Activated CD4-positive, alpha-beta T cell treated with anti-CD3 and anti-CD28 coated beads, Interleukin-2, amount 10 ng/mL, durations not matched to agents 7 days and 5 days (primary cell): Measurements from ENCODE around the gene WFS1. TPM values are rescaled to one million over a fixed set of nuclear protein-coding genes. Genes with fewer than 3 reads are reported as not detected.

Experiments
- CTCF ChIA-PET: fragments of 350-600 bp; sonication (Branson Sonifier 250); formaldehyde crosslinking; loops from one replicate; lab custom pipeline; 2021; ENCODE audit warnings: antibody characterized with exemption; lab: Charles Lee
- POLR2A ChIA-PET: fragments of 350-600 bp; sonication (Branson Sonifier 250); formaldehyde crosslinking; loops from one replicate; lab custom pipeline; 2021; ENCODE audit warnings: antibody characterized with exemption; lab: Charles Lee
- DNase-seq: peaks from one replicate; pipeline ENCODE4 v3.0.0-alpha.2; 2020
- H3K27ac Mint-ChIP-seq: one replicate; pipeline ENCODE4 v1.8.0; 2021; ENCODE audit warnings: mild to moderate bottlenecking, moderate library complexity, mixed read lengths
- H3K27me3 Mint-ChIP-seq: one replicate; pipeline ENCODE4 v1.8.0; 2021; ENCODE audit warnings: mixed read lengths
- H3K36me3 Mint-ChIP-seq: one replicate; pipeline ENCODE4 v1.8.0; 2021; ENCODE audit warnings: low read depth, mixed read lengths
- H3K4me1 Mint-ChIP-seq: one replicate; pipeline ENCODE4 v1.8.0; 2021; ENCODE audit warnings: mixed read lengths
- H3K4me3 Mint-ChIP-seq: one replicate; pipeline ENCODE4 v1.8.0; 2021; ENCODE audit warnings: mild to moderate bottlenecking, moderate library complexity, mixed read lengths
- H3K9me3 Mint-ChIP-seq: one replicate; pipeline ENCODE4 v1.8.0; 2021; ENCODE audit warnings: mixed read lengths
- total RNA-seq, 2 experiments: library from RNA; stranded (reverse); gene quantifications; one replicate each; pipeline ENCODE4 v1.2.3, GENCODE V29; 2021

Gene WFS1
- total RNA-seq, 2 experiments from 2014 or later = 1.7 to 2.1 TPM

DNA sequence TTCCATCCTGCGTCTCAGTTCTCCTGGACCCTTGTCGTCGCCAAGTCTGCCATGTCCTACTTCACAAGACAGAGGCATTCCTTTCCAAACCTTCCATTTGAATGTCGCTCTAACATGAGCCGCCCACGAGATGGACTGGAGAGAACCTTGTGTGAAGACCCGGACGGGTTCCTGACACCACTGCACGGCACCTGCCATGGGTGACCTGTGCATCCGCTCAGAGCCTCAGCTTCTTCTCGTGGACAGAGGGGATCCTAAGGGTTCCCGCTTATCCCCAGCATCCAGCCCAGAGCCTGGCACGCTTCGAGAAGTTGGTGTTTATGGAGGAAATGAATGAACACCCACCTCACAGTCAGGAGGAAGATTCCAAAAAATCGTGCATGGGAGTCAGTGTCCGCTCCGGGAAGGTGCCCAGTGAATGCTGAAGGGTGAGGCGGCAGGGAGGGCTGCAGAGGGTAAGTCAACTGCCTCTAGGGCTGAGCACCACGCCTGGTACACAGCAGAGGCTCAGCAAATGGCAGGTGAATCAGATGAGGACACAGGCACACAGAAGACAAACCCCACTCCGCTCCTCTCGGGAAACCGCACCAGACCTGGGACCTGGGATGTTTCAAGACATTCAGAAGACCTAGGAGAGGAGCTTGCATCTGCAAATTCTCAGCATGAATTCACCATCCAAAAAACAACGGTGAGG, 52.6 kb downstream of the WFS1 start:
- H3K36me3 Mint-ChIP-seq = no peaks in the 10 kb centered on the region
- peaks cover 18% of the 10 kb centered on the region for H3K4me1 Mint-ChIP-seq
- H3K27ac Mint-ChIP-seq = no peak overlapping the region
- DNase-seq = no peak
- ChIA-PET CTCF (interaction anchor here (1.0 to 3.9 kb wide), 2 partner anchors 10 to 112 kb away, joined by 3 to 14 read pairs; no protein-coding TSS in a partner anchor), POLR2A (no interaction called here)
- H3K9me3 Mint-ChIP-seq = no peaks in the 10 kb centered on the region
- no peak overlapping the region for H3K4me3 Mint-ChIP-seq
- H3K27me3 Mint-ChIP-seq = peaks cover 28% of the 10 kb centered on the region

DNA sequence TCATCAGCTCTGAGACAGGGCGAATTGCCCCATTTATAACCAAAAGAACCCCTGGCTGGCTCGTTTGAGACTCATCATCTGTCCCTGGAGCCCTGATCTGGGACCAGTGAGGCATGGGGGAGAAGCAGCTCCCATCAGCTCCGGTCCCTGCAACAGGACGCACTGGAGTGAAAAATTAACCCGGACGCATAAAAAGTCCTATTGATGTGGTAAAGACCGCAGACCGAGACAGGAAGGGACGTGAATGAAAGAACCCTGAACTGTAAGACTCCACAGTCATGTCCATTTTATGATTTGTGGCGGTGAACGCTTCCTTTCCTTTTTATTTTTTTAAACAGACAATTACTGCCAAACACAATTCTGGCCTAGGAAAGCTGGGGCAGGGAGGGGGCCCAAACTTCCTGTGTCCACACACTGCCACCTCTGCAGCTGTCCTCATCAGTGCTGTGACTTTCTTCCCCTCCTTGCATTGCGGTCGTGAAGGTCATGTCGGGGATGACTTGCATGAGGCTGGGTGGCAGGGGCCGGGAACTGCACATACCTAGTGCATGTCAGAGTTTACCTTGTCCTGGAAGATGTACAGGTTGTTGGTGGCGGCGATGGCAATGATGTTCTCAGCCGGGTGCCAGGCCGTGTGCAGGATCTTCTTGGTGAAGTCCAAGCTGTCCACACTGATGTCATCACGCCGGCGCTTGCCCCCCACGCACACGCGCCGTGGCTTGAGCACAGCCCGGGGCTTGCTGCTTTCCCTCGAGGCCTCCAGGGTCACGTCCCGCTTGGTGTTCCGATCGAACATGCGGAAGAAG, 53.3 kb downstream of the WFS1 start:
- H3K27me3 Mint-ChIP-seq = peaks cover 30% of the 10 kb centered on the region
- DNase-seq = no peak
- no peaks in the 10 kb centered on the region for H3K9me3 Mint-ChIP-seq
- CTCF ChIA-PET = interaction anchor here (1.0 to 3.9 kb wide), 2 partner anchors 10 to 113 kb away, joined by 3 to 14 read pairs; no protein-coding TSS in a partner anchor
- no peak overlapping the region for H3K27ac Mint-ChIP-seq
- H3K4me1 Mint-ChIP-seq = peaks cover 18% of the 10 kb centered on the region
- no peaks in the 10 kb centered on the region for H3K36me3 Mint-ChIP-seq
- POLR2A ChIA-PET = no interaction called here
- no peak overlapping the region for H3K4me3 Mint-ChIP-seq

DNA sequence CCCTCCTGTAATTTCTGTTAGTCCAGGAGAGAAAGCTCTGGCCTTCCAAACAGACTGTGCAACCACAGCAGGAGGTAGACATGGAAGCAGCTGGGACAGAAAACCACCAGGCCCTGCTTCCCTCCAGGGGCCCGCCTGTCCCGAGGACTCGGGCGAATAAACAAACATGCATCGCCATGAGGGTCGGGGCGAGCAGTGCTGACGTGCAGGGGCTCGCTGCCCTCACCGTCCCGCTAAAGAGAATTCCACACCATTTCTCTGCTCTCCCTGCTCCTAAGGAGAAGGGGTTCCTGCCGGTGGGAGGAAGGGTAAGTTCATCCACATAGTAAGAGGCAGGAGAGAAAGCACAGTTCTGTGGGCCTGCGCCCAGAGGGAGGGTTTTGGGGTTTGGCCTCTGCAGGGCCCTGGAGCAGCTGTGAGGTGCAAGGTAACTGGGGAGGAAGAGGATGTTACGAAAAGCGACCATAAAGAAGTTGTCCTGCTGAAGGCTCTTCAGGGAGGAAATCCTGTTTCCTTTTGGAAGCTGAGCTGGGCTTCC, 54.9 kb downstream of the WFS1 start:
- no peaks in the 10 kb centered on the region for H3K9me3 Mint-ChIP-seq
- peaks cover 30% of the 10 kb centered on the region for H3K27me3 Mint-ChIP-seq
- ChIA-PET POLR2A (no interaction called here), CTCF (interaction anchor here (2.2 to 3.9 kb wide), 2 partner anchors 8 to 74 kb away, joined by 14 to 15 read pairs; no protein-coding TSS in a partner anchor)
- no peak overlapping the region for H3K27ac Mint-ChIP-seq
- H3K4me1 Mint-ChIP-seq = peaks cover 18% of the 10 kb centered on the region
- H3K4me3 Mint-ChIP-seq = no peak overlapping the region
- no peaks in the 10 kb centered on the region for H3K36me3 Mint-ChIP-seq
- DNase-seq = no peak

DNA sequence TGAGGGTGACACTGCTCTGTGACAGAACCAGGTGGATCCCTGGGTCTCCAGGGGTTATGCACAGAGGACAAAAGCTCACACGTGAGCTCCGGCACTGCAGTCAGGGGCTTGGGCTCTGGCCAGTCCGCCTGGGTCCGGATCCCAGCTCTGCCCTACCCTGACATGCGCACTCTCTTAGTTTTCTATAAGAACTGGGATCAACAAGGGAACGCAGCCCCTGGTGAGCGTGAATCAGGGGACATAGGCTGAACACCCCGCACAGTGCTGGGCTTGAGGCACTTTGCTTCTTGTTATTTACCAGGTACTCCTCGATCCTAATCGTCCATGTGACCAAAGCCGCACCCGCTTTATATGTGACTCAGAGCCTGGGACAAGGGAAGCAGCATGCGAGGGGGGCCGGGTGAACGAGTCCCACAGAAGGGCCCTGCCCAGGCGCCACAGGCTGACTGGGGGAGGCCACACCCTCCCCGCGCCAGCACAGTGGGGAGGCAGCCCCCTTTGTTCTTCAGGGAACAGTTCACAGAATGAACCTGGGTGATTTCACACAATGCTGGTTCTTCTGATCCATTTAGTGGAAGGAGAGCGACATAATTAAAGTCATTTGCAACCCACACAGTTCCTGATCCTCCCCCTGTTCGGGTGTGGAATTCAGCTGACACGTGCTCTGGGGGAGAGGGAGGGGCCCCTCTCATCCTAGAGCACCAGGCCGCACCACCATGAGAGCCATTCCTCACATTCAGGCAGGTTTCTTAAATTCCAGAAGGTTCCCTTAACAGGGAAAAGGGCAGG, 55.5 kb downstream of the WFS1 start:
- H3K4me3 Mint-ChIP-seq = no peak overlapping the region
- H3K27ac Mint-ChIP-seq = no peak overlapping the region
- no peaks in the 10 kb centered on the region for H3K9me3 Mint-ChIP-seq
- H3K36me3 Mint-ChIP-seq = no peaks in the 10 kb centered on the region
- CTCF ChIA-PET = interaction anchor here (2.2 to 3.9 kb wide), 2 partner anchors 7 to 75 kb away, joined by 14 to 15 read pairs; no protein-coding TSS in a partner anchor
- peaks cover 30% of the 10 kb centered on the region for H3K27me3 Mint-ChIP-seq
- DNase-seq = peak; percentile 12
- POLR2A ChIA-PET = no interaction called here
- peaks cover 18% of the 10 kb centered on the region for H3K4me1 Mint-ChIP-seq

DNA sequence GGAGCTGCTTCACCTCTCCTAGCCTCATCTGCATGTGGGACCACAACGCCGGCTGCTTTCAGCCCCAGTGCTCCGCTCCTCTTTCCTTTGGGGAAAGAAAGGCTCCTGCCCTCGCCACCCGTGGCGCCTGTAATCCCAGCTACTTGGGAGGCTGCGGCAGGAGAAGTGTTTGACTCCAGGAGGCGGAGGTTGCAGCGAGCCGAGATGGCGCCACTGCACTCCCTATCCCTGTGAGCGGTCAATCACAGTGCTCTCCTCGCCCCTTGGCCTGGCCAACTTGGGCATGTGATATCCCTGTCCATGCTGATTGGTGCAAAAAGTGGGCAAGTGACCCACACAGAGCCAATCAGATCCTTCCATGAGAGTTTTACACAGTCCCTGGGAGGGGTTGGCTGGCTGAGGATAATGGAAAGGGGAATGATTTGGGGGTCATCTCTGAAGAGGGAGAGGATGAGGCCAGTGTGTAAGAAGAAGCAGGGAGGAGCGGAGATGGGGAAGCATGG, 56.2 kb downstream of the WFS1 start:
- DNase-seq = no peak
- CTCF ChIA-PET = interaction anchor here (2.2 to 2.7 kb wide), 2 partner anchors 75 to 76 kb away, joined by 15 to 27 read pairs; no protein-coding TSS in a partner anchor
- H3K36me3 Mint-ChIP-seq = no peaks in the 10 kb centered on the region
- H3K4me1 Mint-ChIP-seq = peaks cover 14% of the 10 kb centered on the region
- no peaks in the 10 kb centered on the region for H3K9me3 Mint-ChIP-seq
- POLR2A ChIA-PET = no interaction called here
- H3K4me3 Mint-ChIP-seq = no peak overlapping the region
- peaks cover 30% of the 10 kb centered on the region for H3K27me3 Mint-ChIP-seq
- no peak overlapping the region for H3K27ac Mint-ChIP-seq

DNA sequence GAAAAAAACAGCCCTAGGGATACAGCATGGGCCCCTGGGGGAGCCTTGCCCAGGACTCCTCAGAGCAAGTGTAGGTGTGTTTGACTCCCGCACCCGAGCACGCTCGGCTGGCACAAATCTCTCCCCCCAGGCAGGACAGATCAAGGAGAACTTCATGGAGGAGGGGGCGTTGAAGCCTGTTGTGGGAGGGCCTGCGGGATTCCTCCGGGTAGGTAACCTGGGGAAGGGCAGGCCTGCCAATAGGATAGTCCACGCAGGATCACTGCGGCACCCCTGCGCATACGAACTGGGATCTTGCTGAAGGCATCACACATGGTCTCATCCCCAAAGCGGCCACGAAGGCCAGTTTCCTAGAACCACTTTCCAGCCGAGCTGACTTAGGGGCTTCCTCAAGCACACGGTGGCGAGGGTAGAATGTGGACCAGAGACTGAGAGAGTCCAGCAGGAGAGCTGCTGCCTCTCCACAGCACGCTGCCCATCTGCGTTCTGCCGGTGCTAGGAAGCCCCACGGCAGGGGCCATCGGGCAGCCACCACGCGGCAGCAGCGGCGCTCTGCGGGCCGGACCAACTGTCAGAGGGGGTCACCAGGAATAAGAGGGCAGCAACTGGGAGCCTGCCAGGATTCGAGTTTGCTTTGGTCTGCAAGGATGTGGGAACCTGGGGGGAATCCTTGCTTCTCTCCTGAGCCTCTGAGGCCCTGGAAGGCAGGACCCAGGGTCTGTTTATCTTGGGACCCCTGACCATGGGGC, 56.8 kb downstream of the WFS1 start:
- Mint-ChIP-seq H3K4me3 (no peak overlapping the region), H3K27ac (no peak overlapping the region), H3K36me3 (no peaks in the 10 kb centered on the region), H3K9me3 (peaks cover 3% of the 10 kb centered on the region), H3K27me3 (peaks cover 28% of the 10 kb centered on the region), H3K4me1 (peaks cover 13% of the 10 kb centered on the region)
- ChIA-PET CTCF (interaction anchor here (0.6 to 2.7 kb wide), 11 partner anchors 10 to 328 kb away, joined by 3 to 27 read pairs (median 5); no protein-coding TSS in a partner anchor), POLR2A (no interaction called here)
- DNase-seq = no peak

DNA sequence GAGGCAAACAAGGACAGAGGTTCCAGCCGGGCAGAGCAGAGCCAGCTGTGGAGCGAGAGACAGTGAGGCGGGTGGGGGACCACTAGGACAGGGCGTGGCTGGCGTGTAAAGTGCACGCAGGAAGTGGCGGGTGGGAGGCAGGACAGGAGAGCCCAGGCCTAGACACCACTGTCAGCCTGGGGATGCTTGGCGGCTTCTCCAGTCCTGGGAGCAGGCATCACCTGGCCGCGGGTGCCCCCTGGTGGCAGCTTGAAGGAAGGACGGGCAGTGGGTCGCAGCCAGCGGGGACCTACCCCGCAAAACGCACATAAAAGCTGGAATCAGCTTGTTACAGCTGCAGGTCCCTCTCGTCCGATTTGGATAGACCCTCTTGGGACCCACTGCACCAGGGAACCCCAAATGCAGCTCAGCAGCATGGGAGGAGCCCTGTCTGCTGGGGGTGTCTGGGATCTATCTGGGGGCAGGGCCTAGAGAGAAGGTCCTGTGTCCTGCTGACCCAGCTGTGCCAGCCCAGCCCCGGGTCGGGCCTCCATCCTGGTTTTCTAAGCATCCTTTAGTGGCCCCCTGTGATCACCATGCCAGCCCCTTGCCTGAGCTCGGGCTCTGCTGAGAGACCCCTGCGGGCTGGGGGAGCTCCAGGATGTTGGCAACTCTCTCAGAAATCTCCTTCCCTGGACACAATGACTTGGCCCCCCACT, 57.7 kb downstream of the WFS1 start:
- H3K36me3 Mint-ChIP-seq = no peaks in the 10 kb centered on the region
- peaks cover 3% of the 10 kb centered on the region for H3K9me3 Mint-ChIP-seq
- POLR2A ChIA-PET = interaction anchor here (0.5 to 0.6 kb wide), 2 partner anchors 72 to 464 kb away, joined by 3 read pairs; no protein-coding TSS in a partner anchor
- H3K4me1 Mint-ChIP-seq = peaks cover 13% of the 10 kb centered on the region
- H3K27ac Mint-ChIP-seq = no peak overlapping the region
- H3K27me3 Mint-ChIP-seq = peaks cover 22% of the 10 kb centered on the region
- peak; percentile 80 for DNase-seq
- CTCF ChIA-PET = interaction anchor here (0.6 to 2.7 kb wide), 19 partner anchors 9 to 330 kb away, joined by 3 to 27 read pairs (median 4); no protein-coding TSS in a partner anchor
- H3K4me3 Mint-ChIP-seq = no peak overlapping the region

DNA sequence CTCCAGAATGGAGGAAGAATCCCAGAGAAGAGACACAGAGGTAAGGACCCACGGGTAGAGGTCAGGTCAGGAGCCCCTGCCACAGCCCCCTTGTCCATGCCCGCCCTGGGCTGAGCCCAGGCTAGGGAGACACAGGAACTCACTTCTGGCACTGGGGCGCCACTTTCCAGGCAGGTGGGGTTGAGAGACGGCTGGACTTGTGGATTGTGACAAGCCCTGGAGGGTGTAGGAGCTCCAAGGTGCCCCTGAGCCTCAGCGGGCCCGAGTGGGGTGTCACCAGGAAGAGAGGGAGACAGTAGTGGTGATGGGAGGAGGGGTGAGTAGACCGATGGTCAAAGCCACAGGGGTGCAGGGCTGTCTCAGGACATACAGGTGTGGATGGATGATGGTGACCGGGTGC, 58.9 kb downstream of the WFS1 start:
- no peak for DNase-seq
- Mint-ChIP-seq H3K9me3 (peaks cover 3% of the 10 kb centered on the region), H3K27me3 (peaks cover 16% of the 10 kb centered on the region), H3K4me3 (no peak overlapping the region), H3K4me1 (peaks cover 7% of the 10 kb centered on the region), H3K27ac (no peak overlapping the region), H3K36me3 (no peaks in the 10 kb centered on the region)
- CTCF ChIA-PET = interaction anchor here (1.0 to 2.7 kb wide), 5 partner anchors 65 to 81 kb away, joined by 4 to 27 read pairs (median 5); no protein-coding TSS in a partner anchor
- POLR2A ChIA-PET = no interaction called here

DNA sequence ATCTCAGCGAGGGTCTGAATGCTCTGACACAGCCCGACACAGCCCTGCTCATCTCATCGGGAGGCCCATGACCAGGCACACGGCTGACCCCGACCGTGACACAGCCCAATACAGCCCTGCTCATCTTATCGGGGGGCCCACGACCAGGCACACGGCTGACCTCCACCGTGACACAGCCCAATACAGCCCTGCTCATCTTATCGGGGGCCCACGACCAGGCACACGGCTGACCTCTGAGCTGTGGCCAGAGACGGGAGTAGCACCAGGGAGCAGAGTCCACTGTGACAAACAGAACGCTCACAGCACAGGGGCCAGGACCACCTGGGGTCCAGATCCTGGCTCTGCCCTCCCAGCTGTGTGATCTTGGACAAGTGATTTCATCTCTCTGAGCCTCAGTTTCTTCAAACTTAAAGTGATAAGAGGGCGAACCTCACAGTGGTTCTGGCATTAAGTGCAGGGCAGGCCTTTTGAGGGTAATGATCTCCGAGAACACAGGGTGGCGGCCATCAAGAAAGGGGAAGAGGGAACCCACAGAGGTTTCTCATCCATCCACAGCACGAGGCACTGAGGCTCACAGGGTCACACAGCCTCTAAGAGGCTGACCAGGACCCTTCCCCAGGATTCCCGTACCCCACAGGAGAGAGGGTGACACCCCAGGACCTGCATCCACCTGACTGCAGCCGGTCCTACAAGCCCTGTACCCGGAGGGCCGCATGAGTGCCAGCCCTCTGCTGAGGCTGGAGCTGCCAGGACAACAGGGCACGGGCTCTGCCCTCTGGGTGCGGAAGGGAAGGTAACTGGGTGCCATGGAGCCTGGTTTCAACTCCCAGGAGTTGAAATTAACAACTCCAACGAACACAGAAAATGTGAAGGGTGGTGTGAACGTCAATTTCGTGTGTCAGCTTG, 60.1 kb downstream of the WFS1 start:
- POLR2A ChIA-PET = no interaction called here
- H3K4me3 Mint-ChIP-seq = no peak overlapping the region
- H3K36me3 Mint-ChIP-seq = no peaks in the 10 kb centered on the region
- peaks cover 4% of the 10 kb centered on the region for H3K4me1 Mint-ChIP-seq
- DNase-seq = no peak
- no peak overlapping the region for H3K27ac Mint-ChIP-seq
- CTCF ChIA-PET = interaction anchor here (1.0 to 3.3 kb wide), 6 partner anchors 10 to 195 kb away, joined by 4 to 23 read pairs (median 7); no protein-coding TSS in a partner anchor
- H3K27me3 Mint-ChIP-seq = peaks cover 6% of the 10 kb centered on the region
- H3K9me3 Mint-ChIP-seq = peaks cover 3% of the 10 kb centered on the region

DNA sequence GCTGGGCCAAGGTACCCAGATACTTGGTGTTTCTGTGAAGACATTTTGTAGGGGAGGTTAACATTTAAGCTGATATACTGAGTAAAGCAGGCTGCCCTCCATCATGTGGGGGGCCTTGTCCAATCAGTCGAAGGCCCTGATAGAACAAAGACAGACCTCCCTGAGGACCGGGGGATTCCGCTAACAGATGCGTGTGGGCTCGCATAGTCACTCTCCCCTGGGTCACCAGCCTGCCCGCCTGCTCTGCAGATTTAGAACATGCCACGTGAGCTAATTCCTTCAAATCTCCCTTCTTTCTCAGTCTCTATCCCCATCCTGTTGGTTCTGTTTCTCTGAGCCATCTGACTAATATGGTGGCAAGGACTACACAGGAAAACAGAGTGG, 60.7 kb downstream of the WFS1 start:
- DNase-seq = no peak
- CTCF ChIA-PET = interaction anchor here (0.8 to 3.3 kb wide), 11 partner anchors 10 to 333 kb away, joined by 3 to 23 read pairs (median 5); partner anchors contain the start of gene JAKMIP1
- no peaks in the 10 kb centered on the region for H3K4me1 Mint-ChIP-seq
- H3K36me3 Mint-ChIP-seq = no peaks in the 10 kb centered on the region
- H3K27me3 Mint-ChIP-seq = peaks cover 13% of the 10 kb centered on the region
- H3K27ac Mint-ChIP-seq = no peak overlapping the region
- POLR2A ChIA-PET = no interaction called here
- H3K4me3 Mint-ChIP-seq = no peak overlapping the region
- H3K9me3 Mint-ChIP-seq = peaks cover 3% of the 10 kb centered on the region
